Right renal cortex interstitium (tissue), 3 donors: ENCODE measurements around the gene ETV7. TPM values are rescaled to one million over a fixed set of nuclear protein-coding genes. Genes with fewer than 3 reads are reported as not detected.
"Not testable (repeated sequence)": the region's sequence is repeated elsewhere in the genome, so short reads cannot be mapped to it uniquely, and the experiment has no call there.

Experiments used
- DNase-seq, 3 donors: peaks; one replicate each; pipeline ENCODE4 v3.0.0-alpha.2; 2013; ENCODE audit warnings: low read depth in 3 of 3, low spot score in 2 of 3
- polyA plus RNA-seq, 3 donors: library from polyadenylated mRNA; unstranded; fragments of 120-200 nt; gene quantifications; one replicate each; pipeline ENCODE4 v1.2.1, GENCODE V29; 2013; ENCODE audit not compliant: insufficient read length in 3 of 3

Gene ETV7
- polyA plus RNA-seq, 3 donors = 0.08 to 0.11 TPM; not detected in 1

GRCh38 chr6:36368421-36368820, 19.0 kb downstream of the ETV7 start:
- no peak for DNase-seq

DNA sequence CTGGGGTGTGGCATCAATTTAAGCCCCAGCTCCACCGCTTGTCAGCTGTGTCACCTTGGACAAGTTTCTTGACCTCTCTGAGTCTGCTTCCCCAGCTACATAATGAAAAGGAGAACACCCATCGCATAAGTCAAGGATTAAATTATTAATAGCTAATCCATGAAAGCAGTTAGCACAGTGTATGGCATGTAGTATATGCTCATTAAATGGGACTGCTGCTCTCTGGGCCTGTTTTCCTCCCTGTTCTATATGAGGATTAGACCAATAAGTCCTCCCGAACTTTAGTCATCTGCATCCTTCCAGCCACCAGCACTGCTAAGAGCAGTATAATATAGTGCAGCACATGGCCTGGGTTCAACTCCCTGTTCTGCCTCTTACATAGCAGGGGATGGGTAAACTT, 19.7 kb downstream of the ETV7 start:
- no peak for DNase-seq

GRCh38 chr6:36364669-36365479, 22.6 kb downstream of the ETV7 start:
- no peak for DNase-seq

GRCh38 chr6:36364061-36364635, 23.3 kb downstream of the ETV7 start:
- DNase-seq = not testable (repeated sequence)

GRCh38 chr6:36363371-36363752, 24.1 kb downstream of the ETV7 start:
- DNase-seq = not testable (repeated sequence)

- DNase-seq = no peak
Measured at GRCh38 chr6:36362551-36363370, 24.7 kb downstream of the ETV7 start.

GRCh38 chr6:36361071-36361470, 26.4 kb downstream of the ETV7 start:
- DNase-seq = no peak

DNA sequence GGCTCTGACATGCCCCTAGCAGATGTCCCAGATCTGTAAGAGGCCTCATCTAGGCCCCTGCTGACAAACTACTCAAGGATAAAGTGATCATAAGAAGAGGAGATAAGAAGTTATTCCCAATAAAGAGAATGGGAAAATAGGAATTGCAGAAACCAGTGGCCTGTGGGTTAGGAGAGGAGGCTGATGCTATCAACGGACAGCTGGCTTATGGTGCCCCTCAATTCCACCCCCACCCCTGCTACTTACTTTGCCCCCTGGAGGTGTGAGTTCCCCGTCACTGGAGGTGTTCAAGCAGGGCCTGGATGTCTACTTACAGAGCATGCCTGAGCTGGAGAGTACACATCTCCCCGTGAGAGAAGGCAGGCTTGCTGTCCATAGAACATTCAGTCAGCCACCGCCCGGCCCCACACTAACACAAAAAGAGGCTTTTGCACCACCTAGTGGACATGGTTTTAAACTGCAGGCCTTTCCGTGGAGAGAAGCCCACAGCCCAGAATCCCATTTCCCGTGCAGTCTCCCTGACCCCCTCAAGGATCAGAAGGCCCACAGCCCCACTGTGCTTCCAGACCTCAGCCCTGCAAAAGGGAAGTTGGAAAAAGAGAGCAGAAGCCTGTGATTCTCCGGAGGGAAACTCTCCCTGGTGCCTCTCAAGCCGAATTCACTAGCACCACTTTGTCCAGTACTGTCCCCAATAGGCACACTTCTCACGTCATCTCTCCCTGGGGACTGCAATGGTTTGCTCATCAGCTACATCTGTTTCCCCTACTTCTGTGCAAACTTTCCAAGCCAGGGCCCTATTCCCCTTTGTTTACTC, 27.0 kb downstream of the ETV7 start:
- DNase-seq = peak; percentile 50 to 66 (median 63)

DNA sequence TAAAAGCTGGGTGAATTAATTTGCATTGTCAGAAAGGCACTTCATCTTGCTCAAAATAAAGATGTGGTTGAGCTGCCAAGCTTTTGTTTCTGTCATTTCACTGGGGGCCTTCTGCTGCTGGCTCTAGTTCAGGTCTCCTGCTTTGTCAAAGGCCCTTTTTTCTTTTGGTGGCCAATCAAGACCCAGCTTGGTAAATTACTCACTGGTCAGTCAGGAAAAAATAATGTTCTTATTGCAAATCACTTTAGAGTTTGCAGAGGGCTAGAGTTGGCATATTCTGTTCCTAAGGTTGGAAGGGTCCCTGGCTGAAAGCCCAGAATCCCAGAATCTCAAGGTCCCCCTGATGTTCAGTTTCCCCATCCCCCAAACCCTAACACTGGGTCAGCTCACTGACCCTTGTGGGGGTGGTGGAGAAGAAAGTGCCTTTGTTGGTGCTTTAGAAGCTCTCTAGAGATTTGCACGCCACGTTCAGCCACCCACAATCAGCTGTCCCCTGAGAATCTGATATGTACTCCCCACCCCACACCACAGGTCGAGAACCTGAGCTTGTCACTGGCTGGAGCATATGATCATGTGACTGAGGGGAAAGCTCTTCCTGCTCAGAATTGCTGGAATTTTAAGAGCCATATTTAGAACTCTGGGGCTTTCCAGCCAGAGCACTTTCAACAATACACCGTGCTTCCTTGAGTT, 29.1 kb downstream of the ETV7 start:
- DNase-seq = no peak

DNA sequence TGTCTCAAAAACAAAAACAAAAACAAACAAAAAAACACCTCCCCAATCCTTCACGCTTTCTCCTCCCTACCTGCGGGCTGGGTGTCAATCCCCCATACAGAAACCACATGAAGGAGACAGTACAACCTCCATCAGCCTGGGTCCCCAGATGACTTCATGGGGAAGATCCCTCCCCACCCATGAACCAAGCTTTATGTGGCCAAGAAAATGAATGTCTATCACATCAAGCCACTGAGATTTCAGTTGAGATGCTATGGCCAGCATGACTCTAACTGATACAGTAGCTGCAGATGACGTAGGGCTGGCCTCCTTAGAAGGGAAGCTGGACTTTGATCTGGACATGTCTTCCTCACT, 29.6 kb downstream of the ETV7 start:
- no peak for DNase-seq

DNA sequence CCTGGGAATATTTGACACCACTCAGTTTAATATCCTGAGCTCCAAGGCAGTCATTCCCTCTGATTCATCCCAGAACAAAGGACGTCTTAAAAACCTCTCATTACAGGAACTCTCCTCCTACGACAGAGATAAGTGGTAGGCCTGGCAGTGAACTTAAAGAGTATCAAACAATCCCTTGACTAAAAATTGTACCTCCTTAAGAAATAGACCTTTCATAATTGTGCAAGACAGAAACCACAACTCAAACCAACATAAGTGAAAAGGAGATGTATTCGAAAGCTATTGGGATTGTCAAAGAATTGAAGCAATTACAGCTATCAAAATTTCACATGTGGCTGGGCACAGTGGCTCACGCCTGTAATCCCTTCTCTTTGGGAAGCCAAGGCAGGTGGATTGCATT, 31.6 kb downstream of the ETV7 start:
- no peak for DNase-seq

DNA sequence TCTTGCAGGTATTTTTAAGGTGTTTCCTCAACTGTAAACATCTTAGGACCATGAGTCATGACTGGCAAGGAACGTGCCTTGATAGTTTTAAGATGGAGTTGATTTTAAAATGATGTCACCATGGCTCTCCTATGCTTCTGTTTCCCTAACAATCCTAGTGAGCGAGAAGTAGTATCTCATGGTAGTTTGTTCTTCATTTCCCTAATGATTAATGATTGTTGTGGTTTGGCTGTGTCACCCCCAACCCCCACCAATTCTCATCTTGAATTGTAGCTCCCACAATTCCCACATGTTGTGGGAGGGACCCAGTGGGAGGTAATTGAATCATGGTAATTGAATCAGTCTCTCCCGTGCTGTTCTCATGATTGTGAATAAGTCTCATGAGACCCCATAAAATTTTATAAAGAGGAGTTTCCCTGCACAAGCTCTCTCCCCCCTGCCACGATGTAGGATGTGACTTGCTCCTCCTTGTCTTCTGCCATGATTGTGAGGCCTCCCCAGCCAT, 34.0 kb downstream of the ETV7 start:
- no peak for DNase-seq

- DNase-seq = no peak
Measured at GRCh38 chr6:36352477-36353157, 34.9 kb downstream of the ETV7 start.

DNA sequence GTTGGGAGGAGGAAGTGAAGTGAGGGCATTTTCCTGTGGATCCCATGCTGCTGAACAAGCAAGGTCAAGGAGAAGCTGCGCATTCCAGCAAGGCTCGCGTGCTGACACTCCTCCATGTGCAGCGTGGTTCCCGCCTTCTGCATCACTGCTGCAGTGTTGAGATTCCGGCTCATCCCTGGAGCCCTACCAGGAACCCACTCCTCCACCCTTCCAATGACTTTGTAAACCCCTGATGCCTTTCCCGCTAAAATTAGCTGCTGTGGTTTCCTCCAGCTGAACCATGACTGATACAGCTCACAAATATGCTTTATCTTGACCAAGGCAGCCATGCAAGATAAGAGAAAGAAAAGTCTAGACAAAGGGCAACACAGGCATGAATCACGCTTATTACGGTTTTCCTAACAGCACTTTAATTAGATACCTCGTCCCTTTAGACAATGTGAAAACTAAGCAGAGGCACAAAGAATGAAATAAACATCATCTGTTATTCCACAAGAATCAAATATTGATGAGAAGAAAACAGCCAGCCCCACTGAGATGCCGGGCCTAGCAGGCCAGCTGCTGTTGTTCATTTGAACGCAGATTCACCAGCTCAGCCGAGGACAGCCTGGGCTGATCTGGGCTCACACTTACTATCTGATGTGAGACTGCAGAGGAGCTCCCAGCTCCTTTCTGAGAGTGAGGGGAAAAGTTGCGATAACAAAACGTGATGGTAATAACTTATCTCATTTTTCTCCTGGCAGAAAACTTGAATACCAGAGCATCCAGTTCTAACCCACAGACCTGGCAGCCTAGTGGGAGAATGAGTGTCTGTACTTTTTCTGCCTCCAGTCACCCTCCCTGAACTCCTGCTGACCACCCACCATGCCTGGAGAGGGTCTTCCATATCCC, 36.5 kb downstream of the ETV7 start:
- no peak for DNase-seq

DNA sequence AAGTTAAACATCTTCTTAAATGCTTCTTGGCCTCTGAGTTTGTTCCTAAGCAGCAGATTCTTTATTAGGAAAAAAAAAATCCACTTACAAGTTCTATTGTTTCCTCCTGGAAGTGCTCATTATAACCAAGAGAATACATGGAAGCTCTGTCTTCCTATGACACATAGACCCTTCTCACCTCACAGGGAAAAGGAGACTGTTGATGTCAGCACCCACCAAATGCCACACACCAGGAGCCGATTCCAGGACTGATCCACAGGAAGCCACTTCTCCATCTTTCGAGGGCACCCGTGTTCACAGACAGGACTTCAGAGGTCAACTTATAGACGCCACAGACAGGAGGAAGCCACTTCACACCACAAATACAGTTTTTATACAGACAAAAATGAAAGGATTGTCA, 37.4 kb downstream of the ETV7 start:
- DNase-seq = no peak

GRCh38 chr6:36349240-36349639, 38.2 kb downstream of the ETV7 start:
- DNase-seq = no peak

DNA sequence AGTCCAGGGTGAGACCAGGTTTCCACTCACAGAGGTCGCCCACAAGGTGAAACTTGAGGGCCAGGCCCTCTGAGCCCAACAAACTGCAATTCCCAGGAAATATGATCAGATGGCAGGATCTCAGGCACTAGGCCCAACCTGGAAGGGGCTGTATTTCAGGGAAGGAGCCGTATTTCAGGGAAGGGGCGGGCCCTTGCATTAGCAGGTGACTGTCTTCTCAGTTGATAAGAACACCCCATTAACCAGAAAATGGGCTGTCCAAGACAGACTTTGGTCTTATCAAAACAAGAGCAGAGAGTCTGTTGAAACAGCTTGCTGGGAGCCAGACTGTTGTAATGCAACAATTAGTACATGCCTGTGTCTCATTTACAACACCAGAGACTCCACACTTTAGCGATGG, 39.8 kb downstream of the ETV7 start:
- DNase-seq = no peak

DNA sequence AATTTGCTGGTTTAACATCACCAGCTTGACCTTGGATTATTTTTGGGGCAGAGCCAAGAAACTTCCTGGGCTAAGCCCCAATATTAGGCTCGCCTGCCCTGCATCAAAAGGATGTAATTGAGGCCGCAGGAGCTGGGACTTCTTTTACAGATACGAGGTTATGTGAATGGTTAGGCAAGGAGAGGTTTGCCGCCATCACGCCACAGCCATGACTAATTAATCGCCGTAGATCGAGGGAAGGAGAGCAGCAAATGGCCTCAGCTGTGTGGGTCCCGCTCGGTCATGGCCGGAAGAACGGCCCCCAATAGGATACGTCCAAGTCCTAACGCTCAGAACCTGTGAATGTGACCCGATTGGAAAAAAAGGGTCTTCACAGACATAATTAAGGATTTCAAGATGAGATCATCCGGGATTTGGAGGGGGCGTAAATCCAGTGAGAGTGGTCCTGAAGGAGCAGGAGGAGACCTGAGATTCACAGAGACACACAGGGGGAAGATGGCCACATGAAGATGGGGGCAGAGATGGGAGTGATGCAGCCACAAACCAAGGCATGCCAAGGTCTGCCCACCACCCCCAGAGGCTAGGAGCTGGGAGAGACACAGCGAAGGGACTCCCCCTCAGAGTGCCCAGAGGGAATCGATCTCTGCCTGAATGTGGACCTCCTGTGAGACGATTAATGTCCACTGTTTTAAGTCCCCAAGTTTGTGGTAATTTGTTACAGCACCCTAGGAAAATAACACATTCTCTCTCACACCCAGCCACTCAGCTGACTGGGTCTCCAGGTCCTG, 40.8 kb downstream of the ETV7 start:
- DNase-seq = no peak
